ENCODE results near the gene KCNIP4.

Gene KCNIP4

DNA sequence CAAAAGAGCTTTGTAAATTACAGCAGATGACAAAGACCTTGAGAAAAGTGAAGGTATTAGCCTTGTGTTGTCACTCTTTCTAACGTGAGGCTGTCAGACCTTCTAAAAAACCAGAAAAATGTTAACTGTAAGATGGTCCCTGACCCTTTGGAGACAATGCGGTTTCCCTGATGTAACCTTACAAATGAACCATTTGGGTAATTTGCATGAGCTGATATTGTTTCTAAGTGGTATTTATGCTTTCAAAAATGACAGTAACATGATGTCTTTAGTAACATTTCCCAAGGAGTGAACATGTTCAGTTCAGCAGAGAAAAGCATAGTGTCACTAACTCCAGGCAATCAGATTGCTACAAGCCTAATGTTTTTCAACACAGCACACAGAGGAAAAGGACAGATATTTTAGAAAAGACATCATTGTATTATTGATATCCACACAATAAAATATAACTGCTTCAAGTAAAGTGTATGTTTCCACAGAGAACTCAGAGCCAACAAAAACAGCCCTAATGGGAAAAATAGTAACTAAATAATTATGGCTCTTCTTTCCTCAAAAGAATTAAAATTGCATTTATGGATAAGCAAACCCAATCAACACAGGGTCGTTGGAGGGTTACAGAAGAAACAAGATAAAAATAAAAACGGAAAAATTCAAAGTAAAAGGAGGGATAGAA is 434.4 kb downstream of the KCNIP4 start:
- no peaks in the 10 kb centered on the region for H3K36me3 ChIP-seq (ENCODE audit: control insufficient read depth, insufficient read depth, low read length)
- no peak for TF ChIP-seq CTCF (IDR thresholded peaks at IDR 0.05)

DNA sequence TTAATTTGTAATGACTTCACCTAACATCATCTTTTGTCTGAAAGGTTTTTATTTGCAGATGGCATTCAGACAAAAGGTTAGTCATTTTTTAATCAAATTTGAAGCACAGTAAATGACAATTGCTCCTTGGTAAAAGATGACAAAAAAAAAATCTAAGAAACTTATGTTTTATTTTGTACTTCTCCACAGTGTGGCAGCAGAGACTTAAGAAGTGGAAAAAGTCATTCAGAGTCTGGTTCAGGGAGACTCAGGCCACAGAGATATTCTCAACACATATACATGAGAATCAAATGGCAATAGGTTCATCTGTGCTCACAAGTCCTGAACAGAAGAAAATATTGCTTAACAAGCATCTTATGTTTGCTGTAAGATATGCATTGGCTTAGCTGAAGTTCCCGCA is 436.2 kb downstream of the KCNIP4 start:
- Histone ChIP-seq H3K36me3 (ENCODE audit: control insufficient read depth, insufficient read depth, low read length) (no peaks in the 10 kb centered on the region), H3K9ac (no peak overlapping the region), H3K4me1 (no peaks in the 10 kb centered on the region), H3K4me2 (ENCODE audit: low read length) (no peak overlapping the region), H2AFZ (no peak overlapping the region), H3K79me2 (no peaks in the 10 kb centered on the region), H3K27me3 (ENCODE audit: control insufficient read depth, insufficient read depth, low read length) (no peaks in the 10 kb centered on the region), H3K27ac (no peak overlapping the region), H3K9me3 (ENCODE audit: control insufficient read depth, low read length) (no peaks in the 10 kb centered on the region), H3K4me3 (ENCODE audit: low read depth, low read length) (no peak overlapping the region)
- no peak for TF ChIP-seq CTCF (IDR thresholded peaks at IDR 0.05)

More for the DNA sequence above, 434.4 kb downstream of the KCNIP4 start:
- H3K4me2 ChIP-seq (ENCODE audit: low read length), result no peak overlapping the region
- H3K9me3 ChIP-seq (ENCODE audit: control insufficient read depth, low read length), result no peaks in the 10 kb centered on the region
- H3K4me1 ChIP-seq, result no peaks in the 10 kb centered on the region
- H2AFZ ChIP-seq, result no peak overlapping the region
- H3K79me2 ChIP-seq, result no peaks in the 10 kb centered on the region
- H3K9ac ChIP-seq, result no peak overlapping the region
- no peak overlapping the region for H3K4me3 ChIP-seq (ENCODE audit: low read depth, low read length)
- H3K27me3 ChIP-seq (ENCODE audit: control insufficient read depth, insufficient read depth, low read length), result no peaks in the 10 kb centered on the region
- no peak overlapping the region for H3K27ac ChIP-seq

DNA sequence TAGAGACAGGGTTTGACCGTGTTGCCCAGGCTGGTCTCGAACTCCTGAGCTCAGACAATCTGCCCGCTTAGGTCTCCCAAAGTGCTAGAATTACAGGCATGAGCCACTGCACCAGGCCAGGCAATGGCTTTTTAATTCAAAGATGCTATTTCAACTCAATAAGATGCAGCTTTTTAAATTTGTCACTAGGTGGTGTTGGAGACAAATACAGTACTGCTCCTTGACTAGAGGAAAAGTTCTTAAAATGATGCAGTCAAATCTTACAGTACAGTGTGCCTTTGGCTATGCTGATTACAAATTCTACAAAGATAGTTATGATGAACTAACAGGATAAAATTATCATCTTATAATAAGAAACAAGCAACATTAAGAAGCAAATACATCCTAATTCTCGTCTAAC is 441.1 kb downstream of the KCNIP4 start:
- H3K27ac ChIP-seq, result no peak overlapping the region
- no peak for TF ChIP-seq CTCF (IDR thresholded peaks at IDR 0.05)
- H3K4me1 ChIP-seq, result no peaks in the 10 kb centered on the region
- H2AFZ ChIP-seq, result no peak overlapping the region
- H3K9ac ChIP-seq, result no peak overlapping the region
- no peaks in the 10 kb centered on the region for H3K9me3 ChIP-seq (ENCODE audit: control insufficient read depth, low read length)
- H3K4me2 ChIP-seq (ENCODE audit: low read length), result no peak overlapping the region
- H3K79me2 ChIP-seq, result no peaks in the 10 kb centered on the region
- H3K36me3 ChIP-seq (ENCODE audit: control insufficient read depth, insufficient read depth, low read length), result no peaks in the 10 kb centered on the region
- H3K4me3 ChIP-seq (ENCODE audit: low read depth, low read length), result no peak overlapping the region
- H3K27me3 ChIP-seq (ENCODE audit: control insufficient read depth, insufficient read depth, low read length), result no peaks in the 10 kb centered on the region

DNA sequence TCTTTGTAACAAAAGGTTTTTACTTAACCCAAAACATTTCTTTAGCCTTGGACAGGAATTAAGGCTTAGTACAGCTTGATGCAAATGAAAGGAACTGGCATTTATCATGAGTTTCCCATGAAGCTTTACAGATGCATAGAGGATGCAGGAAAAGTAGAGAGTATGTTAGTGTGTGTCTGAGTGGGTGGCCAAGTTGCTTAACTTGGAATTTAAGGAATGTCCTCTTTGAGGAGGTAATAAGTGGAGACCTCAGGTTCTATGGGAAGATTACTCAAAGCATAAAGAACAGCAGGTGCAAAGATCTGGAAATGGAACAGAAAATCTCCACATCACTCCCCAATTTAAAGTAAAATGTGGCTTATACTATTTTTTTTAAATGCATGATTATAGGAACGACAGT is 457.9 kb downstream of the KCNIP4 start:
- Histone ChIP-seq H3K27me3 (ENCODE audit: control insufficient read depth, insufficient read depth, low read length) (no peaks in the 10 kb centered on the region), H3K4me2 (ENCODE audit: low read length) (no peak overlapping the region), H2AFZ (no peak overlapping the region), H3K9me3 (ENCODE audit: control insufficient read depth, low read length) (no peaks in the 10 kb centered on the region), H3K79me2 (no peaks in the 10 kb centered on the region), H3K36me3 (ENCODE audit: control insufficient read depth, insufficient read depth, low read length) (no peaks in the 10 kb centered on the region), H3K9ac (no peak overlapping the region), H3K27ac (no peak overlapping the region), H3K4me1 (no peaks in the 10 kb centered on the region), H3K4me3 (ENCODE audit: low read depth, low read length) (no peak overlapping the region)
- TF ChIP-seq CTCF (IDR thresholded peaks at IDR 0.05), result no peak

GRCh38 chr4:21476757-21477156 is 471.8 kb downstream of the KCNIP4 start:
- Histone ChIP-seq H3K79me2 (no peaks in the 10 kb centered on the region), H3K27ac (no peak overlapping the region), H3K4me3 (ENCODE audit: low read depth, low read length) (no peak overlapping the region), H3K4me2 (ENCODE audit: low read length) (no peak overlapping the region), H3K36me3 (ENCODE audit: control insufficient read depth, insufficient read depth, low read length) (no peaks in the 10 kb centered on the region), H3K9me3 (ENCODE audit: control insufficient read depth, low read length) (no peaks in the 10 kb centered on the region), H2AFZ (no peak overlapping the region), H3K9ac (no peak overlapping the region), H3K4me1 (no peaks in the 10 kb centered on the region), H3K27me3 (ENCODE audit: control insufficient read depth, insufficient read depth, low read length) (no peaks in the 10 kb centered on the region)
- no peak for TF ChIP-seq CTCF (IDR thresholded peaks at IDR 0.05)

Data from parathyroid adenoma (tissue), 2 donors.